HepG2 (cell line): ENCODE data around the gene CDC42EP4. TPM values are rescaled to one million over a fixed set of nuclear protein-coding genes. Genes with fewer than 3 reads are reported as not detected.

Source experiments
- CENPX ChIP-seq: sonication (generic); formaldehyde crosslinking; IDR thresholded peaks from 2 replicates; pipeline ENCODE4 v1.9.0; 2021; ENCODE audit warnings: mild to moderate bottlenecking, missing genetic modification reagents, moderate library complexity
- CHD4 ChIP-seq: fragments of 200-600 bp; sonication (generic); IDR thresholded peaks from 2 replicates; pipeline ENCODE4 v1.7.0; 2017; ENCODE audit warnings: mild to moderate bottlenecking, low read length, borderline replicate concordance
- CREB3 ChIP-seq: sonication (generic); formaldehyde crosslinking; IDR thresholded peaks from 2 replicates; pipeline ENCODE4 v1.5.0; 2020; ENCODE audit warnings: missing genetic modification reagents
- HNRNPUL1 ChIP-seq: fragments of 200-400 bp; formaldehyde crosslinking; IDR thresholded peaks from 2 replicates; pipeline ENCODE4 v1.6.1; 2017; ENCODE audit warnings: low read depth, mild to moderate bottlenecking, low read length, moderate library complexity
- IRX3 ChIP-seq: sonication (generic); formaldehyde crosslinking; IDR thresholded peaks from 2 replicates; pipeline ENCODE4 v1.8.1; 2023; ENCODE audit warnings: mild to moderate bottlenecking, low read depth, missing genetic modification reagents, borderline replicate concordance
- NR2C2 ChIP-seq: sonication (generic); formaldehyde crosslinking; IDR thresholded peaks from 2 replicates; pipeline ENCODE4 v1.4.0; 2020; ENCODE audit warnings: missing genetic modification reagents, mild to moderate bottlenecking, moderate library complexity, borderline replicate concordance
- PPARG ChIP-seq: conservative IDR thresholded peaks from 2 replicates; pipeline ENCODE4 v1.6.1; 2016; ENCODE audit warnings: missing biosample characterization, missing genetic modification reagents
- SMARCC2 ChIP-seq: fragments of 450-650 bp; IDR thresholded peaks from 2 replicates; pipeline ENCODE4 v1.6.1; 2017; ENCODE audit warnings: antibody characterized with exemption, mild to moderate bottlenecking
- SPEN ChIP-seq: sonication (generic); formaldehyde crosslinking; IDR thresholded peaks from 2 replicates; pipeline ENCODE4 v1.5.1; 2020; ENCODE audit warnings: low read depth, mild to moderate bottlenecking, missing genetic modification reagents
- TBX3 ChIP-seq: fragments of 450-650 bp; IDR thresholded peaks from 2 replicates; pipeline ENCODE4 v1.6.1; 2017; ENCODE audit warnings: antibody characterized with exemption, mild to moderate bottlenecking, inconsistent platforms, borderline replicate concordance
- THAP9 ChIP-seq: sonication (generic); formaldehyde crosslinking; IDR thresholded peaks from 2 replicates; pipeline ENCODE4; 2020; ENCODE audit warnings: missing genetic modification reagents, mild to moderate bottlenecking, borderline replicate concordance
- ZKSCAN8 ChIP-seq: IDR thresholded peaks from 2 replicates; pipeline ENCODE4 v1.6.1; 2016; ENCODE audit warnings: borderline replicate concordance, missing genetic modification reagents, missing compliant biosample characterization
- ZNF317 ChIP-seq: sonication (generic); formaldehyde crosslinking; IDR thresholded peaks from 2 replicates; pipeline ENCODE4 v1.5.0; 2020; ENCODE audit warnings: mild to moderate bottlenecking, missing genetic modification reagents
- polyA plus RNA-seq, 8 experiments: library from polyadenylated mRNA; depleted of rRNA in 3 of 8; stranded (reverse) in 7 of 8; unstranded in 1 of 8; fragments of >200 nt; fragmentation: Illumina TruSeq in 4 of 8; extraction: Trizol in 4 of 8; gene quantifications; 2 replicates each; pipeline versions ENCODE4 v1.2.1 to v1.2.3, GENCODE V29; 2011 to 2016; ENCODE audit warnings: low read depth in 4 of 8, missing spikeins in 1 of 8, mixed read lengths in 1 of 8; ENCODE audit not compliant: insufficient read depth in 1 of 8
- total RNA-seq, 5 experiments: library from RNA; depleted of rRNA; stranded (reverse); fragments of >200 nt; fragmentation: Illumina TruSeq; extraction: Trizol; gene quantifications; 2 replicates each; pipeline ENCODE4 v1.2.3, GENCODE V29; 2016; ENCODE audit warnings: low read depth in 1 of 5
- TF ChIP-seq, protein P1 (sequence below): sonication (generic); formaldehyde crosslinking; IDR thresholded peaks from 2 replicates; pipeline ENCODE4 v1.5.0; 2020; ENCODE audit warnings: mild to moderate bottlenecking, missing genetic modification reagents, borderline replicate concordance
- TF ChIP-seq, protein P2 (sequence below): IDR thresholded peaks from 2 replicates; pipeline ENCODE4 v1.4.0; 2020; ENCODE audit warnings: mild to moderate bottlenecking, missing genetic modification reagents
- TF ChIP-seq, protein P3 (sequence below): sonication (generic); formaldehyde crosslinking; IDR thresholded peaks from 2 replicates; pipeline ENCODE4 v1.4.0; 2020; ENCODE audit warnings: missing genetic modification reagents

Gene CDC42EP4
- total and polyA plus RNA-seq, 2 of the 13 experiments (the other 11 are each of a cell fraction or from before 2014, with no cell fraction given) = 19.0 to 54.0 TPM

- TF ChIP-seq, protein P1, sequence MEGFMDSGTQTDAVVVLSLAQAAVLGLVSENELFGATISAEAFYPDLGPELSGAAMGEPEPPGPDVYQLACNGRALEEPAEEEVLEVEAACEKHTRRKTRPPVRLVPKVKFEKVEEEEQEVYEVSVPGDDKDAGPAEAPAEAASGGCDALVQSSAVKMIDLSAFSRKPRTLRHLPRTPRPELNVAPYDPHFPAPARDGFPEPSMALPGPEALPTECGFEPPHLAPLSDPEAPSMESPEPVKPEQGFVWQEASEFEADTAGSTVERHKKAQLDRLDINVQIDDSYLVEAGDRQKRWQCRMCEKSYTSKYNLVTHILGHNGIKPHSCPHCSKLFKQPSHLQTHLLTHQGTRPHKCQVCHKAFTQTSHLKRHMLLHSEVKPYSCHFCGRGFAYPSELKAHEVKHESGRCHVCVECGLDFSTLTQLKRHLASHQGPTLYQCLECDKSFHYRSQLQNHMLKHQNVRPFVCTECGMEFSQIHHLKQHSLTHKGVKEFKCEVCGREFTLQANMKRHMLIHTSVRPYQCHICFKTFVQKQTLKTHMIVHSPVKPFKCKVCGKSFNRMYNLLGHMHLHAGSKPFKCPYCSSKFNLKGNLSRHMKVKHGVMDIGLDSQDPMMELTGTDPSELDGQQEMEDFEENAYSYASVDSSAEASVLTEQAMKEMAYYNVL (CRISPR knock-in tag) = no peak
- no peak for TF ChIP-seq CHD4
- no peak for TF ChIP-seq SMARCC2
- TF ChIP-seq, protein P2, sequence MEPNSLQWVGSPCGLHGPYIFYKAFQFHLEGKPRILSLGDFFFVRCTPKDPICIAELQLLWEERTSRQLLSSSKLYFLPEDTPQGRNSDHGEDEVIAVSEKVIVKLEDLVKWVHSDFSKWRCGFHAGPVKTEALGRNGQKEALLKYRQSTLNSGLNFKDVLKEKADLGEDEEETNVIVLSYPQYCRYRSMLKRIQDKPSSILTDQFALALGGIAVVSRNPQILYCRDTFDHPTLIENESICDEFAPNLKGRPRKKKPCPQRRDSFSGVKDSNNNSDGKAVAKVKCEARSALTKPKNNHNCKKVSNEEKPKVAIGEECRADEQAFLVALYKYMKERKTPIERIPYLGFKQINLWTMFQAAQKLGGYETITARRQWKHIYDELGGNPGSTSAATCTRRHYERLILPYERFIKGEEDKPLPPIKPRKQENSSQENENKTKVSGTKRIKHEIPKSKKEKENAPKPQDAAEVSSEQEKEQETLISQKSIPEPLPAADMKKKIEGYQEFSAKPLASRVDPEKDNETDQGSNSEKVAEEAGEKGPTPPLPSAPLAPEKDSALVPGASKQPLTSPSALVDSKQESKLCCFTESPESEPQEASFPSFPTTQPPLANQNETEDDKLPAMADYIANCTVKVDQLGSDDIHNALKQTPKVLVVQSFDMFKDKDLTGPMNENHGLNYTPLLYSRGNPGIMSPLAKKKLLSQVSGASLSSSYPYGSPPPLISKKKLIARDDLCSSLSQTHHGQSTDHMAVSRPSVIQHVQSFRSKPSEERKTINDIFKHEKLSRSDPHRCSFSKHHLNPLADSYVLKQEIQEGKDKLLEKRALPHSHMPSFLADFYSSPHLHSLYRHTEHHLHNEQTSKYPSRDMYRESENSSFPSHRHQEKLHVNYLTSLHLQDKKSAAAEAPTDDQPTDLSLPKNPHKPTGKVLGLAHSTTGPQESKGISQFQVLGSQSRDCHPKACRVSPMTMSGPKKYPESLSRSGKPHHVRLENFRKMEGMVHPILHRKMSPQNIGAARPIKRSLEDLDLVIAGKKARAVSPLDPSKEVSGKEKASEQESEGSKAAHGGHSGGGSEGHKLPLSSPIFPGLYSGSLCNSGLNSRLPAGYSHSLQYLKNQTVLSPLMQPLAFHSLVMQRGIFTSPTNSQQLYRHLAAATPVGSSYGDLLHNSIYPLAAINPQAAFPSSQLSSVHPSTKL (CRISPR knock-in tag) = peak; percentile 12; the same call in 1 of the 2 replicates
- TF ChIP-seq, protein P3, sequence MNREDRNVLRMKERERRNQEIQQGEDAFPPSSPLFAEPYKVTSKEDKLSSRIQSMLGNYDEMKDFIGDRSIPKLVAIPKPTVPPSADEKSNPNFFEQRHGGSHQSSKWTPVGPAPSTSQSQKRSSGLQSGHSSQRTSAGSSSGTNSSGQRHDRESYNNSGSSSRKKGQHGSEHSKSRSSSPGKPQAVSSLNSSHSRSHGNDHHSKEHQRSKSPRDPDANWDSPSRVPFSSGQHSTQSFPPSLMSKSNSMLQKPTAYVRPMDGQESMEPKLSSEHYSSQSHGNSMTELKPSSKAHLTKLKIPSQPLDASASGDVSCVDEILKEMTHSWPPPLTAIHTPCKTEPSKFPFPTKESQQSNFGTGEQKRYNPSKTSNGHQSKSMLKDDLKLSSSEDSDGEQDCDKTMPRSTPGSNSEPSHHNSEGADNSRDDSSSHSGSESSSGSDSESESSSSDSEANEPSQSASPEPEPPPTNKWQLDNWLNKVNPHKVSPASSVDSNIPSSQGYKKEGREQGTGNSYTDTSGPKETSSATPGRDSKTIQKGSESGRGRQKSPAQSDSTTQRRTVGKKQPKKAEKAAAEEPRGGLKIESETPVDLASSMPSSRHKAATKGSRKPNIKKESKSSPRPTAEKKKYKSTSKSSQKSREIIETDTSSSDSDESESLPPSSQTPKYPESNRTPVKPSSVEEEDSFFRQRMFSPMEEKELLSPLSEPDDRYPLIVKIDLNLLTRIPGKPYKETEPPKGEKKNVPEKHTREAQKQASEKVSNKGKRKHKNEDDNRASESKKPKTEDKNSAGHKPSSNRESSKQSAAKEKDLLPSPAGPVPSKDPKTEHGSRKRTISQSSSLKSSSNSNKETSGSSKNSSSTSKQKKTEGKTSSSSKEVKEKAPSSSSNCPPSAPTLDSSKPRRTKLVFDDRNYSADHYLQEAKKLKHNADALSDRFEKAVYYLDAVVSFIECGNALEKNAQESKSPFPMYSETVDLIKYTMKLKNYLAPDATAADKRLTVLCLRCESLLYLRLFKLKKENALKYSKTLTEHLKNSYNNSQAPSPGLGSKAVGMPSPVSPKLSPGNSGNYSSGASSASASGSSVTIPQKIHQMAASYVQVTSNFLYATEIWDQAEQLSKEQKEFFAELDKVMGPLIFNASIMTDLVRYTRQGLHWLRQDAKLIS (CRISPR knock-in tag) = no peak
- TF ChIP-seq HNRNPUL1 = no peak
- TF ChIP-seq THAP9 = no peak
- no peak for TF ChIP-seq CREB3
- no peak for TF ChIP-seq CENPX (CRISPR knock-in tag)
- no peak for TF ChIP-seq SPEN
- no peak for TF ChIP-seq TBX3
- no peak for TF ChIP-seq IRX3
- TF ChIP-seq NR2C2 (CRISPR knock-in tag) = peak; percentile 57; the same call in 1 of the 2 replicates
- no peak for TF ChIP-seq PPARG (CRISPR knock-in tag)
- no peak for TF ChIP-seq ZNF317 (CRISPR knock-in tag)
- no peak for TF ChIP-seq ZKSCAN8 (CRISPR knock-in tag)
These were observed 28.3 kb upstream of the CDC42EP4 start (continued) for GRCh38 chr17:73340093-73340596.
